GM06990 (cell line): Measurements from ENCODE around the gene YIPF3.

Experiments used
- DNase-seq: peaks from one replicate; pipeline ENCODE4 v3.0.0-alpha.2; 2011; ENCODE audit not compliant: insufficient read length; ENCODE audit errors: extremely low read depth
- H3K27me3 ChIP-seq: replicated peaks from 2 replicates; pipeline ENCODE4 v1.6.0; 2011; ENCODE audit warnings: low read length; ENCODE audit not compliant: control insufficient read depth, insufficient read depth
- H3K36me3 ChIP-seq: 2 replicates; pipeline ENCODE4 v1.5.1; 2011; ENCODE audit warnings: low read length; ENCODE audit not compliant: control insufficient read depth, insufficient read depth
- H3K4me3 ChIP-seq: replicated peaks from 2 replicates; pipeline ENCODE4 v1.5.1; 2011; ENCODE audit warnings: low read depth, mild to moderate bottlenecking, control low read depth, low read length
- CTCF ChIP-seq: IDR thresholded peaks from 2 replicates; pipeline ENCODE4 v1.5.1; 2011; ENCODE audit warnings: low read length, control low read depth, mild to moderate bottlenecking, inconsistent platforms; ENCODE audit not compliant: insufficient read depth, poor library complexity, severe bottlenecking

The YIPF3 gene

GRCh38 chr6:43488667-43489276 lies 28.0 kb downstream of the YIPF3 start:
- DNase-seq = no peak
- Histone ChIP-seq H3K27me3 (no peaks in the 10 kb centered on the region), H3K36me3 (peaks cover 5% of the 10 kb centered on the region), H3K4me3 (no peak overlapping the region)
- no peak for TF ChIP-seq CTCF

GRCh38 chr6:43481591-43482236 lies 35.0 kb downstream of the YIPF3 start:
- no peak for TF ChIP-seq CTCF
- no peak for DNase-seq
- Histone ChIP-seq H3K27me3 (no peaks in the 10 kb centered on the region), H3K36me3 (no peaks in the 10 kb centered on the region; the same call in none of the 2 replicates), H3K4me3 (no peak overlapping the region)

- H3K27me3 ChIP-seq = no peaks in the 10 kb centered on the region
- H3K36me3 ChIP-seq = no peaks in the 10 kb centered on the region; the same call in none of the 2 replicates
- TF ChIP-seq CTCF = no peak
- H3K4me3 ChIP-seq = no peak overlapping the region
- DNase-seq = no peak
These were observed 35.7 kb downstream of the YIPF3 start for GRCh38 chr6:43481075-43481474.

GRCh38 chr6:43478008-43478372 lies 38.7 kb downstream of the YIPF3 start:
- TF ChIP-seq CTCF = no peak
- Histone ChIP-seq H3K36me3 (no peaks in the 10 kb centered on the region; the same call in none of the 2 replicates), H3K4me3 (peak overlapping the region; percentile 74), H3K27me3 (no peaks in the 10 kb centered on the region)
- no peak for DNase-seq

- H3K36me3 ChIP-seq = no peaks in the 10 kb centered on the region; the same call in none of the 2 replicates
- H3K27me3 ChIP-seq = no peaks in the 10 kb centered on the region
- TF ChIP-seq CTCF = no peak
- peak within 1 kb of the TSS; percentile 74 for H3K4me3 ChIP-seq
- DNase-seq = peak; percentile 87
These were observed 39.3 kb downstream of the YIPF3 start, which contains the start of gene TJAP1 for GRCh38 chr6:43477235-43478007. Gene TJAP1 (plus strand): TSS chr6:43477570. CDS start chr6:43499002, 21,432 bp downstream.
